Lung (tissue), 12 donors: ENCODE measurements around the gene CFAP43. TPM values are rescaled to one million over a fixed set of nuclear protein-coding genes. Genes with fewer than 3 reads are reported as not detected.

Experiments used
- ATAC-seq: fragments of 200-7000 bp; cut with Tn5 transposase; one replicate; pipeline ENCODE4 v1.9.1; 2020; ENCODE audit warnings: moderate number of reproducible peaks; ENCODE audit not compliant: insufficient read depth, low FRiP score
- DNase-seq, 3 donors: peaks; one replicate each; pipeline ENCODE4 v3.0.0-alpha.2; 2013 to 2017
- H3K27ac ChIP-seq, 2 donors: one replicate each; pipeline ENCODE4 v1.5.1; 2013; ENCODE audit warnings: mild to moderate bottlenecking in 2 of 2, moderate library complexity in 2 of 2, control low read depth in 1 of 2, inconsistent platforms in 1 of 2, low read depth in 1 of 2, low read length in 1 of 2
- H3K27me3 ChIP-seq, 3 donors: one replicate each; pipeline ENCODE4 v1.5.1; 2013; ENCODE audit warnings: low read length in 2 of 3; ENCODE audit not compliant: control insufficient read depth in 3 of 3, insufficient read depth in 3 of 3
- H3K36me3 ChIP-seq, 4 donors: one replicate each; pipeline ENCODE4 v1.5.1; 2013; ENCODE audit warnings: low read length in 4 of 4, mild to moderate bottlenecking in 1 of 4, moderate library complexity in 1 of 4; ENCODE audit not compliant: control insufficient read depth in 4 of 4, insufficient read depth in 4 of 4
- H3K4me1 ChIP-seq, 5 donors: one replicate each; pipeline ENCODE4 v1.5.1; 2013; ENCODE audit warnings: low read length in 5 of 5, mild to moderate bottlenecking in 2 of 5, moderate library complexity in 1 of 5; ENCODE audit not compliant: control insufficient read depth in 5 of 5, insufficient read depth in 5 of 5
- H3K4me3 ChIP-seq: one replicate; pipeline ENCODE4 v1.5.1; 2013; ENCODE audit warnings: mild to moderate bottlenecking, control low read depth, moderate library complexity
- H3K9ac ChIP-seq, 2 donors: one replicate each; pipeline ENCODE4 v1.5.1; 2013; ENCODE audit warnings: low read length in 2 of 2, control low read depth in 1 of 2; ENCODE audit not compliant: insufficient read depth in 1 of 2
- H3K9me3 ChIP-seq, 4 donors: one replicate each; pipeline ENCODE4 v1.5.1; 2013; ENCODE audit warnings: low read length in 3 of 4, mild to moderate bottlenecking in 1 of 4, moderate library complexity in 1 of 4; ENCODE audit not compliant: control insufficient read depth in 4 of 4, insufficient read depth in 3 of 4
- CTCF ChIP-seq: IDR thresholded peaks from 2 replicates; pipeline ENCODE4 v1.5.1; 2012; ENCODE audit warnings: mild to moderate bottlenecking; ENCODE audit errors: control extremely low read depth, extremely low read depth
- WGBS, 2 donors: extraction: QIAGEN DNeasy Blood & Tissue Kit; methylation state at CpG; one replicate each; pipeline ENCODE4 v1.1.7; 2013; 5-methylcytosine and 5-hydroxymethylcytosine counted together
- polyA plus RNA-seq, 2 donors: library from polyadenylated mRNA; stranded (reverse); fragments of 200-250 nt; gene quantifications; one replicate each; pipeline ENCODE4 v1.2.1, GENCODE V29; 2013
- total RNA-seq, 2 donors: library from RNA; depleted of rRNA in 1 of 2; stranded (reverse); fragments of >200 nt in 1 of 2; gene quantifications; one replicate each; pipeline ENCODE4 v1.2.1, GENCODE V29; 2014 to 2021
- donor health status: control.
- donor health status: control.
- donor health status: Bipolar disorder and iron deficiency.
- donor health status: healthy.
- donor health status: DM: yes; HTN: yes; CAD: no.

Gene CFAP43
- total and polyA plus RNA-seq, 4 donors, result 8.4 to 71.6 (median 20.1) TPM

GRCh38 chr10:104220522-104220921 lies 11.6 kb downstream of the CFAP43 start:
- no peak for DNase-seq
- no peaks in the 10 kb centered on the region for H3K27me3 ChIP-seq
- TF ChIP-seq CTCF, result no peak
- no peaks in the 10 kb centered on the region for H3K36me3 ChIP-seq
- no peaks in the 10 kb centered on the region for H3K4me1 ChIP-seq
- 72 to 81% methylated on average over 2 of the region's 2 CpGs for WGBS, 2 donors
- no peak overlapping the region for H3K27ac ChIP-seq
- ATAC-seq, result no peak
- H3K9ac ChIP-seq, result no peak overlapping the region
- H3K4me3 ChIP-seq, result no peak overlapping the region
- H3K9me3 ChIP-seq, result no peaks in the 10 kb centered on the region

- DNase-seq, result no peak
- Histone ChIP-seq H3K36me3 (no peaks in the 10 kb centered on the region), H3K27ac (no peak overlapping the region), H3K4me1 (no peaks in the 10 kb centered on the region), H3K4me3 (no peak overlapping the region), H3K9ac (no peak overlapping the region), H3K27me3 (no peaks in the 10 kb centered on the region), H3K9me3 (no peaks in the 10 kb centered on the region)
- WGBS, 2 donors, result 27 to 54% methylated on average over 7 of the region's 7 CpGs
- no peak for TF ChIP-seq CTCF
- no peak for ATAC-seq
Measured at GRCh38 chr10:104218751-104219150, 13.4 kb downstream of the CFAP43 start.

GRCh38 chr10:104216631-104217030 lies 15.5 kb downstream of the CFAP43 start:
- TF ChIP-seq CTCF, result no peak
- H3K9me3 ChIP-seq, result no peaks in the 10 kb centered on the region
- no peaks in the 10 kb centered on the region for H3K4me1 ChIP-seq
- DNase-seq, result no peak
- no peak overlapping the region for H3K9ac ChIP-seq
- H3K4me3 ChIP-seq, result no peak overlapping the region
- ATAC-seq, result no peak
- WGBS, 2 donors, result 93 to 94% methylated on average over 3 of the region's 3 CpGs
- no peak overlapping the region for H3K27ac ChIP-seq
- H3K36me3 ChIP-seq, result no peaks in the 10 kb centered on the region
- no peaks in the 10 kb centered on the region for H3K27me3 ChIP-seq

GRCh38 chr10:104209575-104210198 lies 22.5 kb downstream of the CFAP43 start:
- H3K36me3 ChIP-seq, result no peaks in the 10 kb centered on the region
- peak; percentile 36 for TF ChIP-seq CTCF
- DNase-seq (peak; percentile 38 to 68 (median 65)), ATAC-seq (no peak)
- no peaks in the 10 kb centered on the region for H3K27me3 ChIP-seq
- no peak overlapping the region for H3K9ac ChIP-seq
- no peak overlapping the region for H3K4me3 ChIP-seq
- WGBS, 2 donors, result 38 to 54% methylated on average over 2 of the region's 2 CpGs
- no peaks in the 10 kb centered on the region for H3K9me3 ChIP-seq
- no peak overlapping the region for H3K27ac ChIP-seq
- no peaks in the 10 kb centered on the region for H3K4me1 ChIP-seq
